AG04450 (cell line): Measurements from ENCODE around the gene RALGDS. TPM values are rescaled to one million over a fixed set of nuclear protein-coding genes. Genes with fewer than 3 reads are reported as not detected.

Experiments used
- CTCF ChIA-PET: fragments of 300-600, 350-600 bp; formaldehyde crosslinking; extraction: SDS; loops from one replicate; lab custom pipeline; 2022; ENCODE audit warnings: antibody characterized with exemption, inconsistent platforms; lab: Charles Lee
- POLR2A ChIA-PET: fragments of 350-600 bp; formaldehyde crosslinking; extraction: SDS; loops from one replicate; lab custom pipeline; 2021; ENCODE audit warnings: antibody characterized with exemption, inconsistent platforms; lab: Yijun Ruan, JAX
- DNase-seq: peaks from one replicate; pipeline ENCODE4 v3.0.0-alpha.2; 2011; ENCODE audit warnings: low read depth, low spot score
- H3K27ac ChIP-seq: one replicate; pipeline ENCODE4 v1.5.1; 2012; ENCODE audit warnings: low read depth, low read length, control low read depth
- H3K27me3 ChIP-seq: one replicate; pipeline ENCODE4 v1.6.0; 2012; ENCODE audit warnings: low read length; ENCODE audit not compliant: control insufficient read depth, insufficient read depth
- H3K4me3 ChIP-seq: 2 replicates; pipeline ENCODE4 v1.5.1; 2011; ENCODE audit warnings: mild to moderate bottlenecking, low read depth, low read length, control low read depth
- H3K9me3 ChIP-seq: 2 replicates; pipeline ENCODE4 v1.5.1; 2012; ENCODE audit warnings: low read length; ENCODE audit not compliant: control insufficient read depth, insufficient read depth
- polyA plus RNA-seq: library from polyadenylated mRNA; depleted of rRNA; stranded (reverse); fragments of >200 nt; gene quantifications from 2 replicates; pipeline ENCODE4 v1.2.3, GENCODE V29; 2011
- TF ChIP-seq, protein P1 (sequence below): IDR thresholded peaks from 2 replicates; pipeline ENCODE4 v1.5.1; 2011; ENCODE audit warnings: low read depth, low read length, control low read depth, inconsistent platforms

Gene RALGDS
- polyA plus RNA-seq, 1 experiment = 19.1 TPM

- TF ChIP-seq, protein P1, sequence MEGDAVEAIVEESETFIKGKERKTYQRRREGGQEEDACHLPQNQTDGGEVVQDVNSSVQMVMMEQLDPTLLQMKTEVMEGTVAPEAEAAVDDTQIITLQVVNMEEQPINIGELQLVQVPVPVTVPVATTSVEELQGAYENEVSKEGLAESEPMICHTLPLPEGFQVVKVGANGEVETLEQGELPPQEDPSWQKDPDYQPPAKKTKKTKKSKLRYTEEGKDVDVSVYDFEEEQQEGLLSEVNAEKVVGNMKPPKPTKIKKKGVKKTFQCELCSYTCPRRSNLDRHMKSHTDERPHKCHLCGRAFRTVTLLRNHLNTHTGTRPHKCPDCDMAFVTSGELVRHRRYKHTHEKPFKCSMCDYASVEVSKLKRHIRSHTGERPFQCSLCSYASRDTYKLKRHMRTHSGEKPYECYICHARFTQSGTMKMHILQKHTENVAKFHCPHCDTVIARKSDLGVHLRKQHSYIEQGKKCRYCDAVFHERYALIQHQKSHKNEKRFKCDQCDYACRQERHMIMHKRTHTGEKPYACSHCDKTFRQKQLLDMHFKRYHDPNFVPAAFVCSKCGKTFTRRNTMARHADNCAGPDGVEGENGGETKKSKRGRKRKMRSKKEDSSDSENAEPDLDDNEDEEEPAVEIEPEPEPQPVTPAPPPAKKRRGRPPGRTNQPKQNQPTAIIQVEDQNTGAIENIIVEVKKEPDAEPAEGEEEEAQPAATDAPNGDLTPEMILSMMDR = no peak
- POLR2A ChIA-PET = no interaction called here
- Histone ChIP-seq H3K4me3 (no peak overlapping the region), H3K9me3 (no peaks in the 10 kb centered on the region; the same call in 1 of the 2 replicates), H3K27me3 (no peaks in the 10 kb centered on the region), H3K27ac (no peak overlapping the region)
- DNase-seq = no peak
- CTCF ChIA-PET = interaction anchor here (0.6 kb wide), 2 partner anchors 17 to 25 kb away, joined by 3 to 5 read pairs; no protein-coding TSS in a partner anchor
These were observed 19.1 kb upstream of the RALGDS start for GRCh38 chr9:133140174-133140505.

DNA sequence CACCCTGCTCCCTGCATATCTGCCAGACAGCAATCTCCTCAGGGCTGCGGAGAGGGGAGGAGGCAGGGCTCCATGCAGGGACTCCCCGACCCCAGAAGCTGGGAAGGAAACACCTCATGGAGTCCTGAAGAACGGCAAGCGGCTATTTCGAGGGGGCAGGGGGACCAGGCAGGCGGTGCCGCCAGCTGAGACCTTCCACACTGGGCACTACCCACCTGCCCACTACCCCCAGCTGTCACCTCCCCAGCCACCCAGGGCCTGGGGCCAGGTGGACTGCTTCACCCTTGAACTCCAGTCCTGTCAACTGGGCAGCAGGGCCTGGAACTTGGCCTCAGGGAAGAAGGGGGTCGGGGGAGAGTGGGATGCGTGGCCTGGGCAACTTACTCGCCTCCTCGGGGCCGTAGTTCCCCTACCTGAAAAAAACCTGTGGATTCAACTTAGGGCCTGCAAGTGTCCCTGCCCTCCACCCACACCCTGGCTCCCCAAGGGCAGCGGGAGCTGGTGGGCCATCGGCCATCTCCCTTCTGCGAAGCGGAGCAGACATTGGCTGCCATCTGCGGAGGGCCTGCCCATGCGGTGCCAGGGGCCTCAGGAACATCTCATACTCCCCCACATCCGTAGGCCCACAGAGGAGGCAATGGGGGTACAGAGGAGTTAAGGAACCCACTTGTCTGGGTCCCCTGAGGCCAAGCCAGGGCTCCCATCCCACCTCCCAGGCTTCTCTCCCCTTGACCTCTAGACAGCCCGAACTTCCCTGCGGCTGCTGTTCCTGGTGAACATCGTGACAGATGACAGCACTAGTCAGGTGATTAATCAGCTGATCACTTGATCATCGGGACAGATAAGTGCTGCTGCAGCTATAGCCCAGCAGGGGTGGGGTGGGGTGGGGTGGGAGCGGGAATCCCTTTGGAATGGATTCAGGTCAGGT is 18.5 kb upstream of the RALGDS start:
- TF ChIP-seq, protein P1 = no peak
- no peaks in the 10 kb centered on the region; the same call in 1 of the 2 replicates for H3K9me3 ChIP-seq
- no peaks in the 10 kb centered on the region for H3K27me3 ChIP-seq
- no peak for DNase-seq
- ChIA-PET POLR2A (no interaction called here), CTCF (interaction anchor here (0.6 to 3.9 kb wide), 3 partner anchors 8 to 25 kb away, joined by 3 to 27 read pairs (median 5); no protein-coding TSS in a partner anchor)
- H3K27ac ChIP-seq = no peak overlapping the region
- no peak overlapping the region for H3K4me3 ChIP-seq

DNA sequence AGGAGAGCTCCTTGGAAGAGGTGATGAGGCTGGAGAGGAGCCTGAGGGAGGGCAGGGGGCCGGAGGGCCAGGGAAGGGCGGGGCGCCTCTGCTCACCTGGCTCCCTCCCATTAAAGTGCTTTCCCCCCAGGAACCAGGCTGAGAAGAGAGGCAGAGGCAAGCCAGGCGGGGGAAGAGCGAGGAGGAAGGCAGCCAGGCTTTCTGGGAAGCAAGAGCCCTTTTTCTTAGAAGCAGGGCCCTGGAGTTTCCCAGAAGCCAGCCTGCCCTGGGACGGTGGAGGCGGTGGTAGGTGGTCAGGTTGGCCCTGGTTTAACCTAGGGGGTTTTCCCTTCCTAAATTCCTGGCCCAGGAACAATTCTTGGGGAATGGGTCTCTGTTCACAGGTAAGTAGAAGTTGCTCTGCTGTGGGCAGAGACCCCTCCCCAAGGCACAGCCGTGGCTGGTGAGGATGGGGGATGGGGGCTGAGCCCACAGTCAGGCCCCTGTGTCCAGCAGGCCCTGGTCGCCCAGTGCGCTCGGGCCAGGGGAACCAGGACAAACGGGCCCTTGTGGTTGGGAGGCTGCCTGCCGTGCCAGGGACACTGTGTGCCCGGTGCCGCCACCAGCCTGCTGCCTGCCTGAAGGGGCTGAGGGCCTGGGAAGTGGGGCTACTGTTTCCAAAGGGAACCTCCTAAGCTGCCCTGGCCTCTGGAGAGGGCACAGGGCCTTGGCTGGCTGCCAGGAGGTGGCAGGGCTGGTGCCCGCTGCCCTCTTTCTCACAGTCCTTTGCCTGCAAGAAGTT is 16.6 kb upstream of the RALGDS start:
- Histone ChIP-seq H3K27ac (no peak overlapping the region), H3K4me3 (no peak overlapping the region), H3K9me3 (no peaks in the 10 kb centered on the region; the same call in 1 of the 2 replicates), H3K27me3 (no peaks in the 10 kb centered on the region)
- POLR2A ChIA-PET = no interaction called here
- DNase-seq = no peak
- CTCF ChIA-PET = interaction anchor here (1.1 to 3.9 kb wide), 3 partner anchors 9 to 35 kb away, joined by 3 to 27 read pairs (median 4); no protein-coding TSS in a partner anchor
- TF ChIP-seq, protein P1 = no peak

GRCh38 chr9:133135146-133135745 is 14.2 kb upstream of the RALGDS start:
- Histone ChIP-seq H3K4me3 (no peak overlapping the region), H3K9me3 (no peaks in the 10 kb centered on the region; the same call in 1 of the 2 replicates), H3K27ac (peak overlapping the region; percentile 73), H3K27me3 (no peaks in the 10 kb centered on the region)
- ChIA-PET POLR2A (interaction anchor here (1.0 to 1.1 kb wide), 3 partner anchors 8 to 105 kb away, joined by 3 to 4 read pairs (median 3); no protein-coding TSS in a partner anchor), CTCF (interaction anchor here (1.5 to 6.6 kb wide), 3 partner anchors 9 to 113 kb away, joined by 3 to 53 read pairs (median 27); no protein-coding TSS in a partner anchor)
- no peak for DNase-seq
- TF ChIP-seq, protein P1 = no peak
